Motor neuron (in vitro differentiated cells): ENCODE data around the gene ABCA10. TPM values are rescaled to one million over a fixed set of nuclear protein-coding genes. Genes with fewer than 3 reads are reported as not detected.
"Not testable (repeated sequence)": the region's sequence is repeated elsewhere in the genome, so short reads cannot be mapped to it uniquely, and the experiment has no call there.

ENCODE experiments used
- ATAC-seq, 8 experiments: fragments of 200-7000 bp; cut with Tn5 transposase; replicated peaks in 6 of 8; 2 replicates each; pipeline ENCODE4 v1.8.0; 2021; ENCODE audit warnings: mild to moderate bottlenecking in 8 of 8, moderate library complexity in 8 of 8
- H3K27ac ChIP-seq, 2 donors: fragments of 250-450 bp; sonication (Bioruptor Pico); 2 replicates each; pipeline ENCODE4 v1.9.0; 2021; ENCODE audit warnings: antibody characterized with exemption in 2 of 2, mild to moderate bottlenecking in 2 of 2, moderate library complexity in 1 of 2
- H3K4me1 ChIP-seq, 2 donors: fragments of 250-450 bp; sonication (Bioruptor Pico); replicated peaks in 1 of 2; 2 replicates each; pipeline ENCODE4 v1.6.1; 2021; ENCODE audit warnings: antibody characterized with exemption in 2 of 2, mild to moderate bottlenecking in 2 of 2, moderate library complexity in 1 of 2
- H3K4me3 ChIP-seq, 5 donors: fragments of 250-450 bp; sonication (Bioruptor Pico); 2 replicates each; pipeline ENCODE4 v1.9.0; 2021; ENCODE audit warnings: antibody characterized with exemption in 5 of 5, mild to moderate bottlenecking in 5 of 5, moderate library complexity in 4 of 5
- WGBS, 10 experiments: fragments of 450-650 bp; shearing (Covaris generic); methylation state at CpG; one replicate each; pipeline ENCODE4 v1.0.0; 2022; 5-methylcytosine and 5-hydroxymethylcytosine counted together
- in situ Hi-C, 9 experiments: fragments of 400-800 bp; cut with MboI; loops; one replicate each; pipeline ENCODE4 v1.15.0; 2021; ENCODE audit warnings: low sequenced_read_pairs in 9 of 9, low pct_unique_long_range_greater_than_20kb in 2 of 9; ENCODE audit not compliant: unreplicated experiment in 9 of 9
- total RNA-seq, 8 experiments: library from RNA; unstranded; fragments of 300-600 nt; gene quantifications; 2 replicates each; pipeline versions ENCODE4 v1.2.3 to v1.2.4, GENCODE V29; 2022

Gene ABCA10
- total RNA-seq, 8 experiments from 2014 or later, result 0.16 to 10.5 (median 1.2) TPM

DNA sequence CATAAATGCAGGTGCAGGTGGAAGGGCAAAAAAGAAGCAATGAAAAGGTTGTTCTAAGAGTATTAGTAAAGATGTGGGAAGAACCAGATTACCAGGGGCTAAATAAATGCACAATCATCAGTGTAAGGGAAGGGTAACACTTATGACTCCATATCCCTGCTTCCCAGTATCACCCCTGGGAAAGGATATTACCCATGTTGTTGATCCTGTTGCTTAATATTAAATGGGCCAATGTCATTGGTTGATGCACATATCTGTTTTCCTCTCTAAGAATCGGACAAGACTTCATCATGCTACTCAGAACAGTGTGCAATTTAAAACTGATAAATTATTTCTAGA lies 52.2 kb downstream of the ABCA10 start:
- WGBS, 10 experiments, result 86 to 100% (median 100%) methylated on average over 1 of the region's 1 CpG; no CpG with 5 or more reads in 1 of the 10 experiments
- Histone ChIP-seq H3K4me1 (no peaks in the 10 kb centered on the region), H3K4me3 (no peak overlapping the region), H3K27ac (no peak overlapping the region)
- no peak for ATAC-seq
- in situ Hi-C loops, result no loop called here

DNA sequence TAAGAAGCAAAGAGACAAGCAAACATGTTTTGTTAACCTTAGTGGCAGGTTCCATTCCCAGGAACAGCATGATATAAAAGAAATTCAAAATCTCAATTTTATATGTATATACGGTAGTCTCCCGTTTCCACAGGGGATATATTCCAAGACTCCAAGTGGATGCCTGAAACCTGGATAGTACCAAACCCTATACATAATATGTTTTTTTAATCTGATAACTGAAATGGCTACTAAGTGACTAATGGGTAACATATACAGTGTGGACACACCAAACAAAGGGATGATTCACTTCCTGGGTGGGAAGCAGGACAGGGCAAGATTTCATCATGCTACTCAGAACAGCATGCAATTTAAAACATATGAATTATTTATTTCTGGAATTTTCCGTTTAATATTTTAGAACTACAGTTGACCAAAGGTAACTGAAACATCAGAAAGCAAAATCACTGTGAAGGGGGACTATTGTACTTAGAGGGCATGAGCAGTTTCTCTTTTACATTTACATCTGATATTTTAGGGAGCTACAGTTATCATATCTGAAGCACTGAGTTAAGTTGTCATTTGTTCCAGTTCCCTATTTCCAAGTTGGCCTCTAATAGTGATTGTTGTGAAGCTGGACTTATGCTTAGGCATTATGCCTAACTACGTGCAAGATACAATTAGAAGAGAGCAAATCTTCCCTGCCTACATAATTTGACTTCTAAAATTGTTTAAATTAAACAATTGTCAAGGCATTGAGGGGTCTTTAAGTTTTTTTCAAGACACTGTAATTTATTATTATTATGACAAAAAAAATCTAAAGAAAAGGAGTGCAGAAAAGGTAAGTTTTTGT lies 52.8 kb downstream of the ABCA10 start:
- no peak overlapping the region for H3K27ac ChIP-seq
- in situ Hi-C loops, result no loop called here
- WGBS, 10 experiments, result 20 to 97% (median 90%) methylated on average over 2 to 4 of the region's 4 CpGs; no CpG with 5 or more reads in 1 of the 10 experiments
- peak in 7 of 8 experiments; percentile 63 to 99 (median 94) for ATAC-seq
- H3K4me3 ChIP-seq, result no peak overlapping the region
- H3K4me1 ChIP-seq, result no peaks in the 10 kb centered on the region

DNA sequence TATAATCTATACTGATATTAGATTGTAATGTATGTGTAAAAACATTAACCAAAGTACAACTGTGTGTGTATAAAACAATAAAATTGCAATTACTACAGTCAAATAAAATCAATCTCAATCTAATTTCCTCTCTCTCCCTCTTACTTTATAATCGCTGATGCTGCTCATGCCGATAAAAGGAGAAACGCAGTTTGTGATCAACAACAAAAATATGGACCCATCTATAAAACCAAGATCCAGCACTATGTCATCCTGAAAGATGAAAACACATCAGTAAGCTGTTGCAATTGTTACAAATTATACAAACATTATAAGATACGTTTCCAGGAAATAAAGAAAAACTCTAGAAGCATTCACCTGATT lies 53.4 kb downstream of the ABCA10 start:
- in situ Hi-C loops, result no loop called here
- Histone ChIP-seq H3K4me1 (no peaks in the 10 kb centered on the region), H3K4me3 (no peak overlapping the region), H3K27ac (no peak overlapping the region)
- WGBS, 10 experiments, result 66 to 95% (median 86%) methylated on average over 2 to 4 of the region's 4 CpGs; no CpG with 5 or more reads in 1 of the 10 experiments
- no peak for ATAC-seq

DNA sequence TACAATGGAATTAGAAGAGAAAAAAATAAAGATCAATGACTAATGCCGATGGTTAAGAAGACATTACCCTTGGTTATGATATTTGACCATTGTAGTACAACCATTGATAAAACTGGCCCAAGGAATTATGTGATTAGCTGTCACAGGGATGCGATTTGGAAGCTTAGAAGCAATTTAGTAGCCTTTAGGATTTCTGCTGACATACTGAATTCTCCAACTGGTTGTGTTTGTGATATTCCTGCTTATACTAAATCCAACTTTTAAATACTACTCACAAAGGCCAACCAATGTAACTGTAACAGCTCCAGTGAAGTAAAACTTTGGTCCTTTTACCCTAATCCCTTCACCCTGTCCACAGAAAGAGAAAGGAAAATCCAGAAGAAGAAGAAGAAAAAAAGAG lies 55.5 kb downstream of the ABCA10 start:
- ATAC-seq, result no peak
- Histone ChIP-seq H3K27ac (no peak overlapping the region), H3K4me3 (no peak overlapping the region), H3K4me1 (no peaks in the 10 kb centered on the region)
- in situ Hi-C loops, result no loop called here
- 58 to 100% (median 89%) methylated on average over 1 to 2 of the region's 2 CpGs for WGBS, 10 experiments

DNA sequence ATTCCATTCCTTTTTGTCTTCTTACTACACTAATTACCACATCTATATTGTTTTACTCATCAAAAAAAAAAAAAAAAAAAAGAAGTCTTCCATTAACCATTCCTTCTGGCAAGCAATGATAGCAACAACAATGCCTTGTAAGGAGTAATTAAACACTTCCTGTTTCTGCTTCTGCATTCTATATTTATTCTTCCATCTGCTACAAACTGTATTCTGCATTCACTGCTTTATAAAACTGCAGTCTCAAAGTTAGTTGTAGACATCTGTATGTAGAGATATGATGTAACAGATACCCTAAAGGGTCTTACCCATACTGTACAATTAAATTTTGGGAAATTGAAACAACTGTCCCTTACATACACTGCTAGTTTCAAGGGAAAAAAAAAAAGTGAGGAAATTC lies 58.2 kb downstream of the ABCA10 start:
- Histone ChIP-seq H3K4me3 (no peak overlapping the region), H3K4me1 (no peaks in the 10 kb centered on the region), H3K27ac (no peak overlapping the region)
- in situ Hi-C loops, result no loop called here
- no peak for ATAC-seq

DNA sequence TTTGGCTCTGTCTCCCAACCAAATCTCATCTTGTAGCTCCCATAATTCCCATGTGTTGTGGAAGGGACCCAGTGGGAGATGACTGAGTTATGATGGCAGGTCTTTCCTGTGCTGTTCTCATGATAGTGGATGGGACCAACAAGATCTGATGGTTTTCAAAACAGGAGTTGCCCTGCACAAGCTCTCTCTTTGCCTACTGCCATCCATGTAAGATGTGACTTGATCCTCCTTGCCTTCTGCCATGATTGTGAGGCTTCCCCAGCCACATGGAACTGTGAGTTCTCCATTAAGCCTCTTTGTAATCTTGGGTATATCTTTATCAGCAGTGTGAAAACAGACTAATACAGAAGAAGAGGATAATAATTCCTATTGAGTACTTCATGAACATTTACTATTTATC lies 60.0 kb downstream of the ABCA10 start:
- H3K4me3 ChIP-seq, in situ Hi-C loops, ATAC-seq, H3K4me1 ChIP-seq, H3K27ac ChIP-seq: not testable (repeated sequence)

DNA sequence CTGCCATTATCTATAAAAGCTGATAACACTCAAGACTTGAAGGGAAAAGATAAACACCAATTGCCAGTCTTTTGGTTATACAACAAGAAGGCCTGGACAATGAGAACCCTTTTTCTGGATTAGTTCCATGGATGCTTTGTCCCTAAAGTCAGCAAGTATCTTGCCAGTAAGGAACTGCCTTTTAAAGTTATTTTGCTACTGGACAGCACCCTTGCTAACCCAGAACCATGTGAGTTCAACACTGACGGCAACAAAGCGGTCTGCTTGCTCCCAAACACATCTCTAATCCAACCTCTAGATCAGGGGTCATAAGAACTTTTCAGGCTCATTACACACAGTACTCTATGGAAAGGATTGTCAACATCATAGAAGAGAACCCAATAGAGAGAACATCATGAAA lies 61.7 kb downstream of the ABCA10 start:
- no peak overlapping the region for H3K4me3 ChIP-seq
- H3K27ac ChIP-seq, result no peak overlapping the region
- no peaks in the 10 kb centered on the region for H3K4me1 ChIP-seq
- 30 to 100% (median 90%) methylated on average over 1 to 2 of the region's 2 CpGs; no CpG with 5 or more reads in 3 of the 10 experiments for WGBS, 10 experiments
- in situ Hi-C loops, result no loop called here
- ATAC-seq, result no peak

DNA sequence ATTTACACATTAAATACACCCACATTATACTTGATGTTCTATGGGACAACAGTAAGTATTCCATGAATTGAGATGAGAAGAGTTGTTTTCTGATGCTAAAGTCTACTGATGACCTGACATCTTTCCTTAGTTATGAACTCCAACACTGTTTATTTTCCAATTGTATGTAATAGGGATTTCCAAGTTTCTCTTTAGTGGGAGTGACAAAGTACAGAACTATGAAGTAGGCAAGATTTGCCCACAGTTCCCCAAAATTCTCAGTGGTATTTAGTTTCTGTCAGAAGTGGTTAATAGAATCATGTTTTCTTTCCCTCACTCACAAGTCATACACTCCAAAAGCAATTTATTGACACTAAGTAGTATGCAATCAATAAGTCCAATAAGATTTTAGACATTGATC lies 64.4 kb downstream of the ABCA10 start:
- no peak for ATAC-seq
- in situ Hi-C loops, result no loop called here
- Histone ChIP-seq H3K27ac (no peak overlapping the region), H3K4me1 (no peaks in the 10 kb centered on the region), H3K4me3 (no peak overlapping the region)

DNA sequence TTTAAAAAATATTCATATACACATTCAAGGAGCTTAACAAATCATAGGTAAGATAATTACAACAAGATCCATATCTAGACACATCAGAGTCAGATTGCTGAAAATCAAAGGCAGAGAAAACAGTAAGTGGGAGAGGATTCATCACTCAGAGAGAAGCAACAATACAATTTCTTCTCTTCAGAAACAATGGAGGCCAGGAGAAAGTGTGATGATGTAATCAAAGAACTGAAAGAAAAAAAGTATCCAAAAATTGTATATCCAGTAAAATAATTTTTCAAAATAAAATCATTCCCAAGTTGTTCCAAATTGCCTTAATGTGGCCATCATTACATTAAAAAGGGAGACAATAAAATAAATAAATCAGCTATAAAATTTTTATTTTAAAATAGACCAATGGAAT lies 69.2 kb downstream of the ABCA10 start:
- in situ Hi-C loops, result no loop called here
- H3K4me1 ChIP-seq, result no peaks in the 10 kb centered on the region
- no peak overlapping the region for H3K27ac ChIP-seq
- no peak overlapping the region for H3K4me3 ChIP-seq
- ATAC-seq, result no peak

DNA sequence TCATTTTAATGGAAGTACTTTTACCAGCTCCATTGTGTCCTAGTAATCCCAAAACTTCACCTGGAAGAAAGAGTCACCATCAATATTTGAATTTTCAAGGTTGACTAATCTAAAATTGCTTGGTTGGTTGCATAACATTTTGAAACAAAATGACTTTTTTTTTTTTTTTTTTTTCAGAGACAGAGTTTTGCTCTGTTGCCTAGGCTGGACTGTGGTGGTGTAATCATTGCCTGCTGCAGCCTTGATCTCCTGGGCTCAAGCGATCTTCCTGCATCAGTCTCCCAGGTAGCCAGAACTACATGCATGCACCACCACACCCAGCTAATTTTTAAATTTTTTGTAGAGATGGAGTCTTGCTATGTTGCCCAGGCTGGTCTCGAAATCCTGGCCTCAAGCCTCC lies 74.4 kb downstream of the ABCA10 start:
- ATAC-seq, result no peak
- Histone ChIP-seq H3K4me3 (no peak overlapping the region), H3K4me1 (no peaks in the 10 kb centered on the region), H3K27ac (no peak overlapping the region)
- 60 to 100% (median 98%) methylated on average over 1 to 2 of the region's 2 CpGs for WGBS, 10 experiments
- in situ Hi-C loops, result no loop called here

DNA sequence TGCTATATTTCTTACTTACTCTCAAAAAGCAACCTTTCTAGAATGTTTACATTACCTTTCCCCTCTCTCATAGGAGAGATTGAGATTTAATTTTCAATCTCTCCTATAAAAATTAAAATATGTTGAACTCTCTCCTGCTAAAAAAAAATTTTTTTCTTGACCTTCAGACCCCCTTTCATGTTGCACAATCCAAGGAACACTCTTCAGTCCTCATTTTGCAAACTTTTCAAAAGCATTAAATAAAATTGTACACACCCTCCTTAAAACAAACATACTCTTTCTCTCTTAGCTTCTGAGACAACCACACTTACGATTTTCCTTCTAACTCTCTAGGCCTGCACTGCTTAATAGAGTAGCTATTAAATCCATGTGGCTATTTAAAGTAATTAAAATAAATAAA lies 78.3 kb downstream of the ABCA10 start:
- ATAC-seq, result peak in 1 of 8 experiments; percentile 25
- H3K27ac ChIP-seq, result no peak overlapping the region
- H3K4me1 ChIP-seq, result no peaks in the 10 kb centered on the region
- in situ Hi-C loops, result no loop called here
- 18 to 75% (median 59%) methylated on average over 1 of the region's 1 CpG; no CpG with 5 or more reads in 2 of the 10 experiments for WGBS, 10 experiments
- H3K4me3 ChIP-seq, result no peak overlapping the region

DNA sequence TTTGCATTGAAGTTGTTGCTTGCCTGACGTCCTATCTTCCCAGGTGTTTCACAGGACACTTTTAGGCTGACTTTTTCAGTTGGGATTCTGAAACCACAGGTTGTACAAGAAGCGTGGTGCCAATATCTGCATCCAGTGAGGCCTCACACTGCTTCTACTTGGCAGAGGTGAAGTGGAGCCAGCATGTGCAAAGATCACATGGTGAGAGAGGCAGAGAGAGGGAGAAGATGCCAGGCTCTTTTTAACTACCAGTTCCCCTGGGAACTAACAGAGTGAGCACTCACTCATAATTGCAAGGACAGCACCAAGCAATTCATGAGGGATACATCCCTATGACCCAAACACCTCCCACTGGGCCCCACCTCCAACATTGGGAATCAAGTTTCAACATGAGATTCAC lies 81.2 kb downstream of the ABCA10 start:
- H3K4me1 ChIP-seq, result no peaks in the 10 kb centered on the region
- 60 to 90% (median 86%) methylated on average over 1 to 2 of the region's 2 CpGs; no CpG with 5 or more reads in 5 of the 10 experiments for WGBS, 10 experiments
- H3K4me3 ChIP-seq, result no peak overlapping the region
- ATAC-seq, result no peak
- in situ Hi-C loops, result no loop called here
- H3K27ac ChIP-seq, result no peak overlapping the region

DNA sequence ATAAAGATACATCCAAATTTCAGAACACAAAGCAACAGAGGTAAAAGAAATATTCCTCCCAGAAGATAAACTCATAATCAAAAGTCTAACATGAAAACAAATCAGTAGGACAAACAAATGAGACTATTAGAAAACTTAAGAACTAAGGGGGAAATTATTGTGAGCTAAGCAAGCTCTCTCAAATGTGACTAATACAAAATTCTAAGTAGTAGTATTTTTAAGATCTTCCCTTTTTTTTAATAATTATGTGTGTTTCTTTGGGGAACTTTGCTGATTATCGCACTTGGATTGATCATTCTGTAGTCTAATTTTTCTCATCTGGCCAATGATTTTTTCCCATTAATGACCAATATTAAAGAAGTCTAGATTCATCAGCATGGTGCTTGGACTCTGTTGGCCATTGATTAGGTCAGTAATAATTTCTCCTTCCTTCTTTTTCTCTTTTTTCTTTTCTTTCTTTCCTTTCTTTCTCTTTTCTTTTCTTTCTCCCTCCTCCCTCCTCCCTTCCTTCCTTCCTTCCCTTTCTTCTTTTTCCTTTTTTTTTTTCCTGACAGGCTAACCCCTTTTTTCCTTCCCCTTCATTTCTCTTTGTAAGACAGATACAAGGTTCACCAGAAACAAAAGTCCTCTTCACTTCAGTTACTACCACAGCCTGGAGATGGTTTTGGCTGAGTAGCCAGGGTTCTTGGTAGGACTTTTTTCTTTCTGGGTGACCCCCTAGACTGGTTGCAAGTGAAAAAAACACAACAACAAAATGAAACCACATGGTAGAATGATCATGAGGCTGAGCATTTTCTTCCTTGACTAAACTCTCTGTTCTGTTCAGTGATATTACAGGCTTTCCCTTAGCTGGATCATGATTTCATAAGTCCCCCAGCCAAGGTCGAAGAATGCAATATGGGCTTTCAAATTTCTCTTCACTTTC lies 84.0 kb downstream of the ABCA10 start:
- ATAC-seq, result no peak
- no peaks in the 10 kb centered on the region for H3K4me1 ChIP-seq
- in situ Hi-C loops, result no loop called here
- no peak overlapping the region for H3K4me3 ChIP-seq
- WGBS, 10 experiments, result 69 to 100% (median 96%) methylated on average over 1 to 2 of the region's 2 CpGs; no CpG with 5 or more reads in 1 of the 10 experiments
- H3K27ac ChIP-seq, result no peak overlapping the region
